NCI-H2227 treated with DMSO at 0.1 percent for 48 hours (cell line): ENCODE results near the gene KRT76.
"Not testable (repeated sequence)": the region's sequence is repeated elsewhere in the genome, so short reads cannot be mapped to it uniquely, and the experiment has no call there.

Experiments used
- DNase-seq: peaks from one replicate; lab custom pipeline; 2025; lab: John Stamatoyannopoulos, UW

Gene KRT76

DNA sequence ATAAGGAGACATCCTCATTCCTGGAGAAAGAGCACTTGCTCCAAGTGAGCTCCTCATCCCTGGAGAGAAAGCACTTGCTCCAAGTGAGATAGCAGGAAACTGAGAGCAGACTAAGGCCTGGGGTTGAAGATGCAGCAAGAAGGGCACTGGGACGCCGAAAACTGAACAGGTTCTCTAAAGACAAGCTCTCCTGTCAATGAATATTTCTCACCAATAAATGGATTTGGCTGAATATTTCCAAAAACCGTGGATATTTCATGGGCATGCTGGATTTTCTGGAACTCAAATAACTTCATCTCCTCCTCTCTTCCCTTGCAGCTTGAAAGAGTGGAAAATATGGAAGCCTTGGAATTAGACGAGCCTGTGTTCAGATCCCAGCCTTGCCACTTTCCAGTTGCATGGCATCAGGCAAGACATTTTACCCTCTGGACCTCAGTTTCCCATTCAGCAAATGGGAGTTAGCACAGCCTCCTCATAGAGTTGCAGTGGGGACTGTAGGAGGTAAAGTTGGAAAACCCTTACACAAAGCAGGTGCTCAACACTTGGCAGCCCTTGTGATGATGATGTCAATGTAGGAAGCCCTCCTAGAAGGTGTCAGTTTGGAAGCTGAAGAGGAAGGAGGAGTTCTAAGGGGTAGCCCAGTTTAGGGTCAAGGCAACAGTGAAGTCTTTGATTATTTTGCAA lies 4.4 kb upstream of the KRT76 start:
- DNase-seq: no peak

GRCh38 chr12:52779914-52780313 lies 2.8 kb upstream of the KRT76 start:
- DNase-seq: no peak

GRCh38 chr12:52778833-52779232 lies 1.7 kb upstream of the KRT76 start:
- DNase-seq: no peak

DNA sequence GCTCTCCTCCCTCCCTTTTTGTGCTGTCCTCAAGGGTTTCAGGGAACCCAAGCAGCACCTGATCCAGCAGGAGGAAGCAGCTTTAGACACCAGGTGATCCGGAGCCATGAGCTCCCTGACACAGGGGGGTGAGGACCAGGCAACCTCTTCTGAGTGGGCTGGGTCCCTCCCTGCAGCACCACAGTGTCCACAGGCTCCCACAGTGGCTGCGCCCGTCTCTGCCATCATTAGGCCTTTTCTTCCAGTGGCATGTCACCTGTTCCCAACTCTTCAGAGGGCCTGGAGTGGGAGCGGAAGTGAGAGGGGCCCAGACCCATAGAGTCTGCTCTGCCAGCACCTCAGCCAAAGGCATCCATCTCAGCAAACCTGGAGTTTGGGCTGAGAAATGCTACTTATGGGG lies 421 bp upstream of the KRT76 start:
- no peak for DNase-seq

GRCh38 chr12:52776435-52776834 lies 710 bp downstream of the KRT76 start:
- no peak for DNase-seq

DNA sequence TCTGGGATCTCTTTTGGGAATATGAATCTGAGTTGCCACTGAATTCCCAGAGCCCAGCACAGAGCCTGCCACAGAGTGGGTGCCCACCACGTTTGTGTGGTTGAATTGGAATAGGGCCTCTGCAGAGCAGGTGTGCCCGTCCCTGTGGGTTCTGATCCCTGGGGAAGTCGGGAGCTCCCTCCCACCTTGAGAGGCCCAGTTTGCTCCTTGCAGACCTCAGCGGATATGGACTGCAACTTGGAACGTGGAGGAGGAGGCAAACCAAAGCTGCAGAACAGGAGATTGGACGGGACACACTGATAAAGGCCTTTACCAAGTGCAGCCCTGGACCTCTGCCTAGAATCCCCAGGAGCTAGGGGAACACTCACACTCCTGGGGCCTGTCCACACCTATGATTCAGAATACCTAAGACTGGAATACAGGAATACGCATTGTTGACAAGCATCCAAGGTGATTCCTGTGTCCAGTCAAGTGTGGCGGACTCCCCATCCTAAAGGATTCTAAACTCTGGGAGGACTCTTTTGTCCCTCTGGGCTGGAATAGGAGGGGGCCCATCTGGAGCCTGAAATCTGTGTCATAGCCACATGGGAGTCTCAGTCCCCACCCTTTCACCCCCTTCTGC lies 2.4 kb downstream of the KRT76 start:
- DNase-seq: no peak

GRCh38 chr12:52772772-52773171 lies 4.4 kb downstream of the KRT76 start:
- DNase-seq: no peak

- DNase-seq: no peak
These were observed 5.0 kb downstream of the KRT76 start for GRCh38 chr12:52772188-52772587.

- DNase-seq: no peak
These were observed 5.6 kb downstream of the KRT76 start for GRCh38 chr12:52771505-52771904.

- DNase-seq: no peak
These were observed 6.1 kb downstream of the KRT76 start for GRCh38 chr12:52771088-52771487.

DNA sequence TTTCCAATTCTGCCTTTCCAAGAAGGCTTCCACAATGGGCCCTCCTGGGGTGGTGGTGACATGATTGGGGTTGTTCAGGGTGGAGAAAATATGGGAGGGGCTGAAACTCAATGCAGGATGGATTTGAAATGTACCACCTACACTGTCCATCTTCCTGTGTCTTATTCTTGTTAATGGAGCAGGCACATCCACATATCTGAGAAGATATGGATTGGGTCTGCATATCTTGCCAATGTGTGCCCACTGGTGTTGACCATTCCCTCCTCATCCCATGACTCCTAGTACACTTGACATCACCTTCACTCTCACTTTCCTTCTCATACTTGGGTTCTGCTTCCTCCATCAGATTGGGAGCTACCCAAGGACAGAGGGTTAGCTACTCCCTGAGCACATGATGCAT lies 7.2 kb downstream of the KRT76 start:
- no peak for DNase-seq

GRCh38 chr12:52769354-52769753 lies 7.8 kb downstream of the KRT76 start:
- no peak for DNase-seq

GRCh38 chr12:52768479-52769200 lies 8.5 kb downstream of the KRT76 start:
- no peak for DNase-seq

DNA sequence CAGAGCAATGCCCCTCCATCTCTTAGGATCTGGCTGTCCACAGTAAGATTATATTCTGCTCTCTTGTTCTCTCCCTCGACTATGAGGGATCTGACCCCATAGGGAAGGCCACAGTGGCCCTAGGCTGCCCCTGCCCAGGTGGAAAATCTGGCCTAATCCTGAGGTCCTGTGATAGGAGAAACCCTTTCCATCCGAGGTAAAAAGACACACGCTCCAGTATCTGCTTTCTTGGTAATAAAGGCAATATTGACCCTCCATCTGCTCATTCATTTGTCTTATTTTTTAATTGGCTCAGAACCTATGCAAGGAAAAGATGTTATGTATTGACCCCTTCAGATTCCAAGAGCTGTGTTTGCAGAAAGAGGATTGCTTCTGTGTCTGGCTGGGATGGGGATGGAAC lies 9.7 kb downstream of the KRT76 start:
- no peak for DNase-seq

DNA sequence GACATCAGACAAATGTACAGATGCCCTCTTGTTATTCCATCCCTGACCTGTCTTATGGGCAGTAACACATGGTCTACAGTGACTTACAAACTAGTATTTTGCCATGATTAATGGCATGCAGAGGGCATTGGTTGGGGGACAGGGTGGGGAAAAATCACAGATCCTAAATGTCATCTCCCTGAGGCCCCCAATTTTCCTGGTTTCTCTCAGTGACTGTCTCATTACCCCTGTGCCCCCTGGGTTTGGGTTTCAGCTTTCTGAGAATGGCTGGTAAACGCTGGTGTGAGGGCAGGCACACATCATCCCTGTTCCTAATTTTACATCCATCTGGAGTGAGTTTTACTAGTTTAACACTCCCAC lies 10.1 kb downstream of the KRT76 start:
- no peak for DNase-seq

GRCh38 chr12:52766351-52767019 lies 10.7 kb downstream of the KRT76 start:
- no peak for DNase-seq

DNA sequence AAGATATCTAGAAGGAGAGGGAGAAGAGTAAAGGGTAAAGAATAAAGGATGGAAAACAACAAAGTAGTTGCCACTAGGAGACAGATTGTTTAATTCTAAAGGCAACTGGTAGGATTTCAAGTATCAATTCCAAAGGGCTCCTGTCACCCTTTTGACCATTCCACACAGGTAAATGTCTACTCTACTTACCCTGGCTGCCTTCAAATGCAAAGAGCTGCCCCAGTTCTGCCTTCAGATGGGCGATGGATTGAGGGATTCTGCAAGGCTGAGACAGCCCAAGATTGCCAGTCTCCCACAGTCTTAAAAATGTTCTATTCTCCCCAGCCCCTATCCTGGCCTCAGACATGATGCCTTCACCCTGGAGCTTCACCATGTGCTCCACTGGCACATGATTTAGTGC lies 11.4 kb downstream of the KRT76 start:
- no peak for DNase-seq

DNA sequence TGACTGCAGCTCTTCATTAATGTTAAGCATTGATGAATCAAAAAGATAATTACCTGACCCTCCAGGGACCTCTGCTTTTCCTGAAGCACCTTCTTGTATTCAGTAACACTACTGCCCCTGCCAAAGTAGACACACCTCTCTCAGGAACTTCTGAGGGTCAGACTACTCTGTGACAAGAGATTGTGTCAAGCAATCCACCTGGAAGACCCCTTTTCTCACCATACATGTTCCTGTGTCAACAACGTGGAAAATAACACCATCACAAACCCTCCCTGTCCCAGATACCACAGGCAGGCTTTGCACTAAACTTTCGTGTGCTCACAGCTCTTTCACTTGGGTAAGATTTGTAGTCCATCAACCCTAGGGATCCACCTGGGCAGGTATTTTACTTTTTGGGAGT lies 13.2 kb downstream of the KRT76 start:
- DNase-seq: no peak

DNA sequence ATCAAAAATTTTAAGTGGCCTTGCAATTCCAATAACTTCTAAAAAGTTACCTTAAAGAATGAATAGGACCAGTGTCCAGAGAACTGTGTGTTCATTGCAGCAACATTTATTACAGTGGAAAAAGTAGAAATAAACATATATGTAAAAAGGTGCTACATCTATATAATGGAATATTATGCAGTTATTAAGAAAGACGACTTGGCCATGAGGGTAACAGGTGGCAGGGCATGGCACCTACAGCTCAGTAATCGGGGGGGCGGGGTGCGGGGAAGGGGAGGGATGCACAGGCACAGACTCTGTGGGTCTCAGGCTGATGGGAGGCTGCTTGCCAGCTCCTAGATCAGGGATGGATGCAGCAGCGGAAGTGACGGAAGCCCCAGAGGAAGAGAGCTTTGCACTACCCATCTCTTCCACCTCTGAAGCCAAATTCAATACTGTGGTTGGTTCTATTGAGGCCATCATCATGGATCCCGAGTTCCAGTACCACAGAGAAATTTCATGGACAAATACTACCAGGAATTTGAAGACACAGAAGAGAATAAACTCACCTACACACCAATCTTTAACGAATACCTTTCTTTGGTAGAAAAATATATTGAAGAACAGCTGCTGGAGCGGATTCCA lies 14.0 kb downstream of the KRT76 start:
- no peak for DNase-seq

DNA sequence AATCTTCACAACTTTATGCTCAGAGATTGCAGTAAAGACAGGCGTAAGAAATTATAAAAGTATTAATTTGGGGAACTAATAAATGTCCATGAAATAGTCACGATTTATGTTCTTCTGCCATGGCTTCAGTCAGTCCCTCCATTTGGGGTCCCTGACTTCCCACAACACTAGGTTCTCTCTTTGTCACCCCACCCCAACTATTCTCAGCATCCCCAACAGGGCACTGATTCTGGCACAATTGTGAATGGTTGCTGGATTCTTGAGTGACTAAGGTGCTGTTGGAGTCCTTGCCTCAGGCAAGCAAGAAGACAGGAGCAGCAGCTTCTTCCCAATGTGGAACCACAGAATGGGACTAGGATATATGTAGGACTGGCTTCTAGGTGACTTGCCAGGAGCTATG lies 15.3 kb downstream of the KRT76 start:
- DNase-seq: no peak

DNA sequence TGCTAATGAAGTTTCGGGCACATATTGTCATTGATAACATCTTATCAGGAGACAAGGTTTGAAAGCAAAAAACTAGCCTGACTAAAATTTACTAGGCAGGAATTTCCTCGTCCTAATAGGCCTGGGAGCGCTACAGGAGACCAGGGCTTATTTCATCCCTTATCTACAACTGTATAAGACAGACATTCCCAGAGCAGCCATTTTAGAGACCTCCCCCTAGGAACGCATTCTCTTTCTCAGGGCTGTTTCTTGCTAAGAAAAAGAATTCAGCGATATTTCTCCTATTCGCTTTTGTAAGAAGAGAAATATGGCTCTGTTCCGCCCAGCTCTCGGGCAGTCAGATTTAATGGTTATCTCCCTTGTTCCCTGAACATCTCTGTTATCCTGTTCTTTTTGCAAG lies 15.9 kb downstream of the KRT76 start:
- DNase-seq: not testable (repeated sequence)

DNA sequence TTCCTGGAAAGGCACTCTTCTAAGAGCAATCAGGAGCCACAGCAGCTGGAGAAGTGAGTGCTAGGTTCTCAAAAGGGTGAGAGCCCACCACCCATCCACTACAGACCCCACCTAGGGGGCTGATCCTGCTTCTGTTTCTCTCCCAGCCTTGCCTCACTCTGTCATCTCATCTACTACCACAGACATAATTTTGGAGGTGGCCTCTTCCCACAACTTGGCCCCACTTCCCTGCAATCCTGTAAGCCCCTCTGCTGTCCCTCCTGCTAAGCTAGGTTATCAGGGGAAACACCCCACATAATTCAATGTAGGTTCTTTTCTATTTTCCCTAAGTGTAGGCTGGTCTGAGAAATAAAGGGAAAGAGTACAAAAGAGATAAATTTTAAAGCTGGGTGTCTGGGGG lies 16.5 kb downstream of the KRT76 start:
- DNase-seq: no peak

DNA sequence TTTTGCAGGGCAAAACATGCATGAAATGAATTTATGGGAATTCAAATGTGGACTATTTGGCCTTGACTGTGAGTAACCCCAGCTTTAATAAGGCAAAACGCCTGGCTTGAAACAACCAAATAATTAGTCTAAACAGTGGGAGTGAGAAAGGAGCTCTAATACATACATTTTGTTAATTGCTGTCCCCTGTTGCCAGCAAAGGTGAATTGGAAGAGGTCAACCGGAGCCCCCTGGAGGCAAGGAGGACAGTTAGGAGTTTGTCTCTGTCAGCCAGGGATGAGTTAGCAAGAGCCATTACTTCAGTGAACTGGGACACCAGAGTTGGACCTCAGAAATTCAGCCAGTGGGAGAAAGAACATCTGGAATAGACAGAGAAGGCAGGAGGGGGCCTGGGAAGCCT lies 17.4 kb downstream of the KRT76 start:
- DNase-seq: no peak
